H1 (cell line): ENCODE results near the gene HS6ST1. TPM values are rescaled to one million over a fixed set of nuclear protein-coding genes. Genes with fewer than 3 reads are reported as not detected.

Source experiments
- CREB1 ChIP-seq: IDR thresholded peaks from 2 replicates; pipeline ENCODE4 v1.6.1; 2012; ENCODE audit warnings: inconsistent platforms
- MAFK ChIP-seq: IDR thresholded peaks from 2 replicates; pipeline ENCODE4 v1.6.1; 2012; ENCODE audit warnings: low read depth, mild to moderate bottlenecking, improper control_type of control experiment, low read length
- RXRA ChIP-seq: IDR thresholded peaks from 2 replicates; pipeline ENCODE4 v1.6.1; 2011; ENCODE audit warnings: low read depth, mild to moderate bottlenecking, low read length, moderate library complexity; ENCODE audit not compliant: insufficient read depth
- SP4 ChIP-seq: IDR thresholded peaks from 2 replicates; pipeline ENCODE4 v1.6.1; 2012; ENCODE audit warnings: low read length, inconsistent platforms
- polyA plus RNA-seq, 7 experiments: library from polyadenylated mRNA; depleted of rRNA in 3 of 7; stranded (reverse) in 5 of 7; unstranded in 2 of 7; fragments of >200 nt in 5 of 7; fragments of 200-250 nt in 2 of 7; gene quantifications; 1 replicate in 5 of 7; 2 replicates in 1 of 7; 4 replicates in 1 of 7; pipeline versions ENCODE4 v1.2.1 to v1.2.3, GENCODE V29; 2011 to 2013; ENCODE audit warnings: missing spikeins in 2 of 7, mixed read lengths in 2 of 7
- total RNA-seq: library from RNA; stranded (reverse); fragmentation: NEBNext Ultra II Directional; extraction: Animal tissue kit (Norgen Biotek cat#: 25700); gene quantifications from 2 replicates; pipeline ENCODE4 v1.2.1, GENCODE V29; 2021
- TF ChIP-seq, protein P1 (sequence below): IDR thresholded peaks from 2 replicates; pipeline ENCODE4 v1.6.1; 2012; ENCODE audit warnings: inconsistent platforms

Gene HS6ST1
- total and polyA plus RNA-seq, 2 of the 8 experiments (the other 6 are each of a cell fraction or from before 2014, with no cell fraction given): 37.4 to 74.6 TPM

DNA sequence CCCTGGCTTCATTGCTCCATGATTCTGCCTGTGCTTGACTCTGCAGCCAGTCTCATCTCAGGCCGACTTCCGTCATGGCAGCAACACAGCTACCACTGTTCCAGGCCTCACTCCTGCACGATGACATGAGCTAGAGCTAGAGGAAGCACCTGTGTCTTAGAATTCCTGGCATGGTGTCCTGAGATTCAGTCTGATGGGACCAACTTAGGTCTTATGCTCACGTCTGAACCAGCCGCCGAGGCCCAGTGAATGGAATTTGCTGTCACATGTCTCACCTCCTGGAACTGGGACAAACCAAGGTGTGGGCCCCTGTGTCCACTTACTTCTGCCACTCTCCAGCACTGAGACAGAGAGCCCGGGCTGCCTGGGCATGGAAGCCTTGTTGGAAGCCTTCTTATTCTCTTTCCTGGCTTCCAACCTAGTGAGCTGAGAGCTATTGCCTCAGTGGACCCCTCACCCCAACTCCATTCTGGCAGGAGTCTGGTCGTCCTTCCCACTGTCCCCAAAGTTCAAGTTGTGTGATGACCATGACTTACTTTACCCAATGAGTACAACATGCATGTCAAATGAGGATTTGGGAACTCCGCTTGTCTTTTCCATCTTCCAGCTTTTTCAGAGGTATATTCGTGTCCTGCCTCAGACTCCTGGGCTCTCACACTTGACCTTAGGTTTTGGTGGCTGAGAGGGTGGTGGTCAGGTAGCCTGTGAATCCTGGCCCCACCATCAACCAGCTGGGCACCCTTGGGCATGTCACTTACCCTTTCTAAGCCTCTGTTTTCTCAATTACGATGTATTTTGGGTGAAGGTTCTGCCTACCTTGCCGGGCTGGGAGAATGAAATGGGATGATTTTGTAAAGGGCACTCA lies 39.1 kb upstream of the HS6ST1 start (continued):
- TF ChIP-seq RXRA (no peak), MAFK (no peak), SP4 (no peak), CREB1 (no peak)
- TF ChIP-seq, protein P1, sequence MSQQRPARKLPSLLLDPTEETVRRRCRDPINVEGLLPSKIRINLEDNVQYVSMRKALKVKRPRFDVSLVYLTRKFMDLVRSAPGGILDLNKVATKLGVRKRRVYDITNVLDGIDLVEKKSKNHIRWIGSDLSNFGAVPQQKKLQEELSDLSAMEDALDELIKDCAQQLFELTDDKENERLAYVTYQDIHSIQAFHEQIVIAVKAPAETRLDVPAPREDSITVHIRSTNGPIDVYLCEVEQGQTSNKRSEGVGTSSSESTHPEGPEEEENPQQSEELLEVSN: no peak
